Activated CD4-positive, alpha-beta memory T cell treated with anti-CD3 and anti-CD28 coated beads, Interleukin-2, amount 10 ng/mL, durations not matched to agents 7 days and 5 days (primary cell): ENCODE data around the gene ONECUT1. TPM values are rescaled to one million over a fixed set of nuclear protein-coding genes. Genes with fewer than 3 reads are reported as not detected.

ENCODE experiments used
- CTCF ChIA-PET: fragments of 350-600 bp; sonication (Branson Sonifier 250); formaldehyde crosslinking; loops from one replicate; lab custom pipeline; 2021; ENCODE audit warnings: antibody characterized with exemption, inconsistent platforms; lab: Charles Lee
- POLR2A ChIA-PET: fragments of 350-600 bp; sonication (Branson Sonifier 250); formaldehyde crosslinking; loops from one replicate; lab custom pipeline; 2021; ENCODE audit warnings: antibody characterized with exemption; lab: Charles Lee
- DNase-seq: peaks from one replicate; pipeline ENCODE4 v3.0.0-alpha.2; 2020
- H3K27ac Mint-ChIP-seq: one replicate; pipeline ENCODE4 v1.8.0; 2021; ENCODE audit warnings: mild to moderate bottlenecking, mixed read lengths
- H3K27me3 Mint-ChIP-seq: one replicate; pipeline ENCODE4 v1.8.0; 2021; ENCODE audit warnings: mixed read lengths
- H3K36me3 Mint-ChIP-seq: one replicate; pipeline ENCODE4 v1.8.0; 2021; ENCODE audit warnings: low read depth, mixed read lengths
- H3K4me1 Mint-ChIP-seq: one replicate; pipeline ENCODE4 v1.8.0; 2021; ENCODE audit warnings: mixed read lengths
- H3K4me3 Mint-ChIP-seq: one replicate; pipeline ENCODE4 v1.8.0; 2021; ENCODE audit warnings: mild to moderate bottlenecking, mixed read lengths
- H3K9me3 Mint-ChIP-seq: one replicate; pipeline ENCODE4 v1.8.0; 2021; ENCODE audit warnings: mixed read lengths
- total RNA-seq, 2 experiments: library from RNA; stranded (reverse); gene quantifications; one replicate each; pipeline ENCODE4 v1.2.3, GENCODE V29; 2021

Gene ONECUT1
- total RNA-seq, 2 experiments from 2014 or later, result not detected

GRCh38 chr15:52794665-52795463 is 4.7 kb upstream of the ONECUT1 start:
- Mint-ChIP-seq H3K9me3 (no peaks in the 10 kb centered on the region), H3K27ac (no peak overlapping the region), H3K36me3 (peaks cover 9% of the 10 kb centered on the region), H3K4me3 (no peak overlapping the region), H3K27me3 (peaks cover 85% of the 10 kb centered on the region), H3K4me1 (peaks cover 6% of the 10 kb centered on the region)
- CTCF ChIA-PET, result no interaction called here
- POLR2A ChIA-PET, result no interaction called here
- no peak for DNase-seq

GRCh38 chr15:52791776-52792175 is 1.6 kb upstream of the ONECUT1 start:
- Mint-ChIP-seq H3K27ac (no peak overlapping the region), H3K4me1 (peaks cover 11% of the 10 kb centered on the region), H3K36me3 (peaks cover 6% of the 10 kb centered on the region), H3K9me3 (no peaks in the 10 kb centered on the region), H3K4me3 (no peak overlapping the region), H3K27me3 (peaks cover 87% of the 10 kb centered on the region)
- ChIA-PET CTCF (no interaction called here), POLR2A (no interaction called here)
- no peak for DNase-seq

GRCh38 chr15:52790941-52791751 is 1.0 kb upstream of the ONECUT1 start:
- ChIA-PET POLR2A (no interaction called here), CTCF (no interaction called here)
- Mint-ChIP-seq H3K27ac (no peak overlapping the region), H3K4me3 (peak overlapping the region; percentile 55), H3K36me3 (peaks cover 6% of the 10 kb centered on the region), H3K9me3 (no peaks in the 10 kb centered on the region), H3K27me3 (peaks cover 87% of the 10 kb centered on the region), H3K4me1 (peaks cover 11% of the 10 kb centered on the region)
- no peak for DNase-seq

- H3K9me3 Mint-ChIP-seq, result no peaks in the 10 kb centered on the region
- POLR2A ChIA-PET, result no interaction called here
- H3K27me3 Mint-ChIP-seq, result peaks cover 86% of the 10 kb centered on the region
- peaks cover 9% of the 10 kb centered on the region for H3K4me1 Mint-ChIP-seq
- H3K27ac Mint-ChIP-seq, result no peak overlapping the region
- peaks cover 2% of the 10 kb centered on the region for H3K36me3 Mint-ChIP-seq
- CTCF ChIA-PET, result no interaction called here
- H3K4me3 Mint-ChIP-seq, result peak overlapping the region; percentile 55
- no peak for DNase-seq
Measured at GRCh38 chr15:52789601-52790168, 451 bp downstream of the ONECUT1 start.

GRCh38 chr15:52789008-52789600 is 1.0 kb downstream of the ONECUT1 start:
- Mint-ChIP-seq H3K4me3 (peak overlapping the region; percentile 49), H3K27ac (no peak overlapping the region), H3K36me3 (peaks cover 2% of the 10 kb centered on the region), H3K9me3 (no peaks in the 10 kb centered on the region), H3K27me3 (peaks cover 85% of the 10 kb centered on the region), H3K4me1 (peaks cover 9% of the 10 kb centered on the region)
- ChIA-PET POLR2A (no interaction called here), CTCF (no interaction called here)
- DNase-seq, result no peak

GRCh38 chr15:52788099-52788986 is 1.8 kb downstream of the ONECUT1 start:
- H3K4me3 Mint-ChIP-seq, result no peak overlapping the region
- ChIA-PET POLR2A (interaction anchor here (2.0 kb wide), 1 partner anchor 9 kb away, joined by 4 read pairs; no protein-coding TSS in a partner anchor), CTCF (no interaction called here)
- no peak overlapping the region for H3K27ac Mint-ChIP-seq
- peaks cover 2% of the 10 kb centered on the region for H3K36me3 Mint-ChIP-seq
- H3K4me1 Mint-ChIP-seq, result peaks cover 12% of the 10 kb centered on the region
- DNase-seq, result no peak
- H3K27me3 Mint-ChIP-seq, result peaks cover 84% of the 10 kb centered on the region
- H3K9me3 Mint-ChIP-seq, result no peaks in the 10 kb centered on the region

GRCh38 chr15:52787549-52788098 is 2.5 kb downstream of the ONECUT1 start:
- Mint-ChIP-seq H3K27me3 (peaks cover 84% of the 10 kb centered on the region), H3K27ac (no peak overlapping the region), H3K36me3 (peaks cover 2% of the 10 kb centered on the region), H3K9me3 (no peaks in the 10 kb centered on the region), H3K4me3 (no peak overlapping the region), H3K4me1 (peaks cover 13% of the 10 kb centered on the region)
- no peak for DNase-seq
- ChIA-PET CTCF (no interaction called here), POLR2A (interaction anchor here (2.0 kb wide), 1 partner anchor 10 kb away, joined by 4 read pairs; no protein-coding TSS in a partner anchor)

- no peak overlapping the region for H3K4me3 Mint-ChIP-seq
- H3K9me3 Mint-ChIP-seq, result no peaks in the 10 kb centered on the region
- peaks cover 13% of the 10 kb centered on the region for H3K4me1 Mint-ChIP-seq
- CTCF ChIA-PET, result no interaction called here
- no peak overlapping the region for H3K27ac Mint-ChIP-seq
- POLR2A ChIA-PET, result interaction anchor here (2.0 kb wide), 1 partner anchor 11 kb away, joined by 4 read pairs; no protein-coding TSS in a partner anchor
- H3K36me3 Mint-ChIP-seq, result peaks cover 2% of the 10 kb centered on the region
- H3K27me3 Mint-ChIP-seq, result peaks cover 82% of the 10 kb centered on the region
- DNase-seq, result no peak
Measured at GRCh38 chr15:52787123-52787503, 3.0 kb downstream of the ONECUT1 start.

- no peak for DNase-seq
- Mint-ChIP-seq H3K27ac (no peak overlapping the region), H3K27me3 (peaks cover 81% of the 10 kb centered on the region), H3K4me3 (no peak overlapping the region), H3K9me3 (no peaks in the 10 kb centered on the region), H3K36me3 (peaks cover 2% of the 10 kb centered on the region), H3K4me1 (peaks cover 13% of the 10 kb centered on the region)
- POLR2A ChIA-PET, result interaction anchor here (2.0 kb wide), 1 partner anchor 11 kb away, joined by 4 read pairs; no protein-coding TSS in a partner anchor
- CTCF ChIA-PET, result no interaction called here
Measured at GRCh38 chr15:52786436-52787122, 3.6 kb downstream of the ONECUT1 start.

GRCh38 chr15:52785672-52786406 is 4.3 kb downstream of the ONECUT1 start:
- Mint-ChIP-seq H3K36me3 (peaks cover 2% of the 10 kb centered on the region), H3K9me3 (no peaks in the 10 kb centered on the region)
- POLR2A ChIA-PET, result no interaction called here

More at GRCh38 chr15:52785672-52786406, 4.3 kb downstream of the ONECUT1 start:
- H3K4me3 Mint-ChIP-seq, result no peak overlapping the region
- no peak for DNase-seq
- peaks cover 13% of the 10 kb centered on the region for H3K4me1 Mint-ChIP-seq
- CTCF ChIA-PET, result no interaction called here
- peaks cover 81% of the 10 kb centered on the region for H3K27me3 Mint-ChIP-seq
- no peak overlapping the region for H3K27ac Mint-ChIP-seq
